IPS DF 6.9 (cell line): ENCODE results near the gene TLK1.

Experiments
- DNase-seq: peaks from one replicate; pipeline ENCODE4 v3.0.0-alpha.2; 2013; ENCODE audit warnings: low read depth, low spot score
- H3K27ac ChIP-seq: one replicate; pipeline ENCODE4 v1.5.1; 2013; ENCODE audit warnings: low read length, control low read depth
- H3K27me3 ChIP-seq: 2 replicates; pipeline ENCODE4 v1.6.1; 2013; ENCODE audit warnings: mild to moderate bottlenecking, low read length; ENCODE audit not compliant: control insufficient read depth, insufficient read depth
- H3K36me3 ChIP-seq: 2 replicates; pipeline ENCODE4 v1.6.1; 2013; ENCODE audit warnings: low read length; ENCODE audit not compliant: control insufficient read depth, insufficient read depth
- H3K4me1 ChIP-seq: 2 replicates; pipeline ENCODE4 v1.6.1; 2013; ENCODE audit warnings: low read length; ENCODE audit not compliant: control insufficient read depth, insufficient read depth
- H3K4me3 ChIP-seq: 2 replicates; pipeline ENCODE4 v1.5.1; 2013; ENCODE audit warnings: mild to moderate bottlenecking, low read length
- H3K9me3 ChIP-seq: 2 replicates; pipeline ENCODE4 v1.6.1; 2013; ENCODE audit warnings: low read length, inconsistent platforms; ENCODE audit not compliant: control insufficient read depth, insufficient read depth
- whole genome bisulfite sequencing: extraction: QIAGEN DNeasy Blood & Tissue Kit; methylation state at CpG from one replicate; pipeline ENCODE4 v1.1.7; 2013; ENCODE audit warnings: mixed read lengths, missing lambda C conversion rate; ENCODE audit not compliant: insufficient read length, insufficient coverage; 5-methylcytosine and 5-hydroxymethylcytosine counted together

Gene TLK1

DNA sequence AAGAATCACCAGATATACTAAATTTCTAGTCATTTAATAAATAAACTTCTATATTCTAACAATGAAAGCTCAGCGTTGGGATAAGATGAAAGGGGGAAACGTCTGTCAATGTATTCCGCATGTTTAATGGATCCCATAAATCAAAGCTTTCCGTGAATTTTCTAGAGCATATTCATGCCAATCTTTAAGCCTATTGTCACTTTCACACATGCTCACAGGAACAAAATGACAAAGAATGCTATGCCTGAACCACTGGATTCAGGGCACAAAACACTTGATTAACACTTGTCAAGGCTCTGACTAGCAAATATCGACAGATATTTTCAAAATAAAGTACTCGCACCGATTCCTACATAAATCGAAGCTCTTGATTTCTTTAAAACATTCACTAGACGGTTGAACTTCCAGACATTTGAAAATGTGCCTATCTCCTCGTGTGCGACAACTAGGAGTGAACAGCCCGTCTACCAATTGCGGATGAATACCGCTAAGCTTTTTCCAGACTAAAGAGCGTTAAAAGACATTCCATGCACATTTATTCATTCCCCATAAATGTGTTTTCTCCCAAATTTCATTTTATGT lies 1.8 kb downstream of the TLK1 start:
- Histone ChIP-seq H3K36me3 (no peaks in the 10 kb centered on the region), H3K4me1 (no peaks in the 10 kb centered on the region), H3K27ac (no peak overlapping the region), H3K27me3 (no peaks in the 10 kb centered on the region), H3K4me3 (peak overlapping the region; percentile 84; the same call in 1 of the 2 replicates), H3K9me3 (no peaks in the 10 kb centered on the region)
- no peak for DNase-seq
- WGBS: no CpG with 5 or more reads among the region's 15 CpGs

DNA sequence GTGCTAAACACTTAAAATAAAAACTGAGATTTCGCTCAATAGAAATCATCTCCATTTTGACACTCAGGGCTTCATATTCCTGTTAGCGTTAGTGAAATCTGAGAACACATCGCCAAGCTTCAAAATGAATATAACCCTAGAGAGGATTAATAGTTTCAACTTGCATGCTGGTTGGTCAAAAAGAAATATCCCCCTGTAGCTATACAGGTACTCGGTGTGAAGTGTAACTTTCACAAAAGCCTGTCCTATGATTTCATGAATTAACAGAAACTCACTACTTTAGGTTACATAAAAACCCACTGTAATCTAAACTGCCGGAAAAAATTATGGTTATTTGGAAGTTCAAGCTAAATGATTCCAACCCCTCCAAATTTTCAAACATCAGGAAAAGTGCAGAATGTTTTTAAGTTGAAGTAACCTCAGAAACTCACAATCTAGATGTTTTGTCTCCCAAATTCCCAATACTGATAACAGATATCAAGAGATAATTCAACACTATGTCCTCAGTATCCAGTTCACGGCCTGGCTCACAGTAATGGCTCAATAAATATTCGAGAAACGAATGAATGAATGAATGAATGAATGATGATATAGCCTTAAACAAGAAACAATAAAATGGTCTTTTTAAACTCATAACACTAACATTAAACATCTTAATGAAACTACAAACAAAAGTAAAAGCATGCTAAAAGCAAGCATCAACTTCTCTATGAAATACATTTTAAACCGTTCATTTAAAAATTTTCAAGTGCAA lies 2.5 kb downstream of the TLK1 start:
- 100% methylated on average over 1 of the region's 9 CpGs for WGBS
- no peak overlapping the region for H3K4me3 ChIP-seq

DNA sequence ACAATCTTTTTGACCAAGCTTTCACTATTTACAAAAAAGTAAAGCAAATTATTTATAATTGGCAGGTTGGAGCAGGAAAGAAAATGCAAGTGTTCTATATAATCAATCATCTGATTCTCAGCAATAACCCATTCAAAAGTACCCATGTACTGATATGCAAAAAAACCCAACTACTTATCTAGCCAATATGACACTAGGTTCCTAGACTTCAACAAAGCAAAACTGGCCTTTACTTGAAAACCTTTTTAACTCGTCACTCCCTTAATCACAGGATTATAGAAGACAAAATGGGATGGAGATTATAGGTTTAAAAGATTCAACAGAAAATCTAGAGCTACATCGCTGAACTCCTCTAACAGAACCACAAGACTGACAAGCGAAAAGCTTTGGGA lies 3.6 kb downstream of the TLK1 start:
- Histone ChIP-seq H3K4me1 (no peaks in the 10 kb centered on the region), H3K36me3 (no peaks in the 10 kb centered on the region), H3K27me3 (no peaks in the 10 kb centered on the region), H3K27ac (no peak overlapping the region), H3K9me3 (no peaks in the 10 kb centered on the region), H3K4me3 (no peak overlapping the region)
- WGBS: no CpG with 5 or more reads among the region's 3 CpGs
- no peak for DNase-seq

More for the DNA sequence above, 2.5 kb downstream of the TLK1 start:
- Histone ChIP-seq H3K27me3 (no peaks in the 10 kb centered on the region), H3K27ac (no peak overlapping the region), H3K9me3 (no peaks in the 10 kb centered on the region), H3K4me1 (no peaks in the 10 kb centered on the region), H3K36me3 (no peaks in the 10 kb centered on the region)
- DNase-seq: no peak

DNA sequence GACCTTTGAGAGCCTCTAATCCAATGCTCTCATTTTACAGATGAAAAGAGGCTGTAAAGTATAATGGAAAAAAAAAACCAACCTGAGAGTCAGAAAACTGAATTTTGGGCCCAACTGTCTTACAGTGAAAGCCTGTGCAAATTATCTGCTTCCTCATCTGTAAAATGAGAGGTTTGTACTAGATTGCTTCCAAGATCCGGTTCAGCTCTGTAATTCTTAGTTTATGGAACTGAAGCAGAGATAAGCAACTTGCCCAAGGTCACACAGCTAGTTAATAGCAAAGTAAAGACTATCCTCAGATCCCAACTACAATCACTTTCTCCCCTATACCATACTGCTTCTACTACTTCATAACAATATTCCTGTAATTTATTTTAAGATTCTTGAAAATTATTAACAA lies 6.3 kb downstream of the TLK1 start:
- DNase-seq: no peak
- Histone ChIP-seq H3K27ac (no peak overlapping the region), H3K4me3 (no peak overlapping the region), H3K27me3 (no peaks in the 10 kb centered on the region), H3K4me1 (no peaks in the 10 kb centered on the region), H3K9me3 (no peaks in the 10 kb centered on the region), H3K36me3 (no peaks in the 10 kb centered on the region)
- WGBS: no CpG with 5 or more reads among the region's 1 CpG

DNA sequence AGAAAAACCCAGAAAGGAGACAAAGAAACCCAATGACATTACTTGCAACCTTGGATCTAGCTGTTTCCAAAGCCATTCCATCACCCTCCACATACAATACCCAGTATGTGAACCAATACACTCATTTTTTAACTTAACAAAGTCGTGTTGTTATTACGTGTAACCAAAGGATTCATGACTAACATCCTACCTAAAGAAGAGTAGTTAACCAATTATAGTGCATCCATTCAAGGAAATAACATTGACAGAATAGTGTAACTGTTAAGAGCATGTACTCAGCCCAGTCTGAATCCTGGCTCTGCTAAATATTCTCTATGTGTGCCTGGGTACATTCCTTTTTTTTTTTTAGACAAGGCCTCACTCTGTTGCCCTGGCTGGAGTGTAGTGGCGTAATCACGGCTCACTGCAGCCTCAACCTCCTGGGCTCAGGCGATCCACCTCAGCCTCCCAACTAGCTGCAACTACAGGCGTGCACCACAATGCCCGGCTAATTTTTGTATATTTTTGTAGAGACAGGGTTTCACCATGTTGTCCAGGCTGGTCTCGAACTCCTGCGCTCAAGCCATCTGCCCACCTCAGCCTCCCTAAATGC lies 9.9 kb downstream of the TLK1 start:
- no peak for DNase-seq
- Histone ChIP-seq H3K4me3 (no peak overlapping the region), H3K27ac (no peak overlapping the region), H3K27me3 (no peaks in the 10 kb centered on the region), H3K9me3 (no peaks in the 10 kb centered on the region), H3K36me3 (no peaks in the 10 kb centered on the region), H3K4me1 (no peaks in the 10 kb centered on the region; the same call in 1 of the 2 replicates)
- WGBS: no CpG with 5 or more reads among the region's 9 CpGs

DNA sequence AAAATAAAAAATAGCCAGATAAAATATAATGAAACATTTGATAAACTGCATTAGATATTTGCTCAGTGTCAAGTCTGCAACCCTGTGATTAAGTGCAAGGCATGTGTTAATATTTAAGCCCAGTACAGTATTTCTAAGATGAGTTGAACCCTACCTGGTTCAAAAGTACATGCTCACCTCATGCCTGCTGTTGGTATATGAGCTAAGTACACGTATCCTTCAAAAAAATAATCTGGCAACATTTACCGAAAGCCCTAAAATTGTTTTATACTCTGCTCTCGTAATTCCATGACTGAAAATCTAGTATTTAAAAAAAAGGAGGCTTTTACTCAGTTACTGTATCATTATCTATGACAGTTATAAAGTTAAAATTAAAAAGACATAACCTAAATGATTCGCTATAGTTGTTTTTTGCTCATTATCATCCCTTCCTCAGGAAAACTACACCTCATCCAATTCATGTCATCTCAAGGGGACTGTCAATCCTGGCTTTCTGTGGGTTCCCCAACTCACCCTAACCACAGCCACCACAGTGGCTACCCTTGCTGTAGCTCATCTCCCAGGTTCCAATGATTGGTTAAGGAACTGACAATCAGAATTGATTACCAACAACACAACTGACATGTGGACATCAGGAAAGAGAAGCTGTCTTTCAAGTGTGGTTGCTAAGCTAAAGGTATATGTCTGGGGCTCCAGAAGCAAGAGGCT lies 10.6 kb downstream of the TLK1 start:
- no CpG with 5 or more reads among the region's 4 CpGs for WGBS

DNA sequence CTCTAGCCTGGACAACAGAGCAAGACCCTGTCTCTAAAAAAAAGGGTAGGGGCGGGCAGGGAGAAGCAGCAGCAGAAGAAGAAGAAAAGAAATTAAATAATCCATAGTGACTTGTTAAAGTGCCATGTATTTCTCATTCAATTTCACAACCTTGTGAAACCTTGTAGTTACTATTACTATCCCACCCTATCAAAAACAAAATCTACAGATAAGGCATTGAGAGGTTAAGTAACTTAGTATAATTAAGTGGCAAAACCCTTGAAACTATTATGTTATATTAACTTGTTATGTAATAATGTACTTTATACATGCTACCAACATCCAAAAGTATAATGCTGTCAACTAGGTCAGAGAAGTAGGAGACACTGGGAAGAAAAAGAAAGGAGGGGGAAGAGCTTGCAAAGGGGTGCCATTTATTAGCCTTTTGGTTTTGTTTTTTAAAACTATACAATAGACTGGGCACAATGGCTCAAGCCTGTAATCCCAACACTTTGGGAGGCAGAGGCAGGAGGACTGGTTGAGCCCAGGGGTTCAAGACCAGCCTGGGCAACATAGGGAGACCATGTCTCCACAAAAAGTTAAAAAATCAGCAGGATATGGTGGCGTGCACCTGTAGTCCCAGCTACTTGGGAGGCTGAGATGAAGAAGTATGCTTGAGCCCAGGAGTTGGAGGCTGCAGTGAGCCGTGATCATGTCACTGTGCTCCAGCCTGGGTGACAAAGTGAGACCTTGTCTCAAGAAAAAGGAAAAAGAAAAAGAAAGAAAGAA lies 11.3 kb downstream of the TLK1 start:
- Histone ChIP-seq H3K4me3 (no peak overlapping the region), H3K4me1 (no peaks in the 10 kb centered on the region; the same call in 1 of the 2 replicates), H3K36me3 (no peaks in the 10 kb centered on the region), H3K27ac (no peak overlapping the region), H3K27me3 (no peaks in the 10 kb centered on the region), H3K9me3 (no peaks in the 10 kb centered on the region)
- DNase-seq: no peak
- no CpG with 5 or more reads among the region's 3 CpGs for WGBS

More for the DNA sequence above, 10.6 kb downstream of the TLK1 start:
- Histone ChIP-seq H3K4me3 (no peak overlapping the region), H3K9me3 (no peaks in the 10 kb centered on the region), H3K27me3 (no peaks in the 10 kb centered on the region), H3K4me1 (no peaks in the 10 kb centered on the region; the same call in 1 of the 2 replicates), H3K27ac (no peak overlapping the region), H3K36me3 (no peaks in the 10 kb centered on the region)
- DNase-seq: no peak

DNA sequence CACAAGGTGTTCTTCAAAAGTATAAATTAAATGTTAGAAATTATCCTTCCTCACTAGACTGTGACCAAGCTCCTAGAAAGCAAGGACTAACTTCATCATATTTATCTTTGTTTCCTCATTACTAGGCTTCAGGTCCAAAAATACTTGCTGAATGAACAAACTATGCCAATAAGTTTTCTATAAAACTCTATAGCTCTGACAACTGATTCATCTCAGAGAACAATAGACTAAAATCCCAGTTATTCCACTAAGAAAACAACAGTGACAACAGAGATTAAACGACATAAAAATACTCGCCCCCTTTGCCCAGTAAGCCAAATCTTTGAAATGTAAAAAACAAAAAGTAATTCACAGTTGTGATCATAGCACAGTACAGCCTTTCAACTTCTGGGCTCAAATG lies 13.6 kb downstream of the TLK1 start:
- Histone ChIP-seq H3K4me1 (no peaks in the 10 kb centered on the region; the same call in 1 of the 2 replicates), H3K4me3 (no peak overlapping the region), H3K27me3 (no peaks in the 10 kb centered on the region), H3K9me3 (no peaks in the 10 kb centered on the region), H3K36me3 (no peaks in the 10 kb centered on the region), H3K27ac (no peak overlapping the region)
- no peak for DNase-seq
- no CpG with 5 or more reads among the region's 2 CpGs for WGBS

DNA sequence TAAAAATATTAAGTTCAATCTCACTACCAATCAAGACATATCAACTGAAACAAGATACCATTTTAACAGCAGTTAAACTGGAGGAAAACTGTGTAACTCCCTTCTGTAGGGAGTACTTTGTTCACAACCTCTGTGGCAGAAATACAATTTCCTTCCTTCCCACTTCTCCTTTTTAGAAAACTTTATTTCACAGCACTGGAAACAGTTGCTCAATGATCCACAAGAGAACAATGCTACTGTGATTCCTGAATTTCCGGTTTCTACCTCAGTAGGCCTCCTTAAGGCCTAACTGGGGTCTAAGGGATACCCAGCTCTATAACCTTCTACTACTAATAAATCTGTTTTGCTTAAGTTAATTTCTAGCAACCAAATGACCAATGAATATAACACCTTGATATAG lies 14.1 kb downstream of the TLK1 start:
- H3K27me3 ChIP-seq: no peaks in the 10 kb centered on the region
- no CpG with 5 or more reads among the region's 1 CpG for WGBS
- no peaks in the 10 kb centered on the region; the same call in 1 of the 2 replicates for H3K4me1 ChIP-seq
- H3K27ac ChIP-seq: no peak overlapping the region
- no peak overlapping the region for H3K4me3 ChIP-seq
- no peaks in the 10 kb centered on the region for H3K9me3 ChIP-seq
- DNase-seq: no peak
- H3K36me3 ChIP-seq: no peaks in the 10 kb centered on the region

DNA sequence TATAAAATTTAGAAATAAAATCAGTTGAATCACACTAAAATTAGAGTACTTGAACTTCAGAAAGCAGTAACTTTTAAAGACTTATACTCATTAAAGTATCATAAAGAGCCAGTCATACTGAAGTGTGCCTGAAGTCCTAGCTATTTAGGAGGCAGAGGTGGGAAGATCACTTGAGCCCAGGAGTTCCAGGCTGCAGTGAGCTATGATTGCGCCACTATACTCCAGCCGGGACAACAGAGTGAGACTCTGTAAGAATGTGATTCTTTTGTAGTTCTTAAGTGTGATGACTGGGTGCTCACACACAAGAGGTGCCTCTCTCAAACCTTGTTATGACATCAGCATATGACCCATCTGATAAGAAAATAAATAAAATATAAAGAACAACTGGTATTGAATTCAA lies 14.6 kb downstream of the TLK1 start:
- no peak for DNase-seq
- no peaks in the 10 kb centered on the region for H3K9me3 ChIP-seq
- H3K27ac ChIP-seq: no peak overlapping the region
- no peaks in the 10 kb centered on the region for H3K27me3 ChIP-seq
- no peaks in the 10 kb centered on the region for H3K36me3 ChIP-seq
- H3K4me1 ChIP-seq: no peaks in the 10 kb centered on the region; the same call in 1 of the 2 replicates
- H3K4me3 ChIP-seq: no peak overlapping the region
- no CpG with 5 or more reads among the region's 2 CpGs for WGBS
